Hepatocyte (in vitro differentiated cells): ENCODE measurements around the gene TCF4. TPM values are rescaled to one million over a fixed set of nuclear protein-coding genes. Genes with fewer than 3 reads are reported as not detected.

Source experiments
- DNase-seq: peaks from one replicate; pipeline ENCODE4 v3.0.0-alpha.2; 2016; ENCODE audit warnings: low spot score
- H2AFZ ChIP-seq: fragments of 200-600 bp; sonication (generic); 2 replicates; pipeline ENCODE4 v1.6.0; 2016; ENCODE audit warnings: antibody characterized with exemption, mild to moderate bottlenecking
- H3K27ac ChIP-seq: fragments of 200-600 bp; sonication (generic); 2 replicates; pipeline ENCODE4 v1.5.1; 2016; ENCODE audit warnings: mild to moderate bottlenecking
- H3K27me3 ChIP-seq: fragments of 200-600 bp; sonication (generic); 2 replicates; pipeline ENCODE4 v1.6.1; 2016
- H3K36me3 ChIP-seq: fragments of 200-600 bp; sonication (generic); replicated peaks from 2 replicates; pipeline ENCODE4 v1.5.1; 2016; ENCODE audit warnings: low read depth; ENCODE audit not compliant: insufficient read depth
- H3K4me1 ChIP-seq: fragments of 200-600 bp; sonication (generic); 2 replicates; pipeline ENCODE4 v1.5.1; 2016; ENCODE audit warnings: mild to moderate bottlenecking, moderate library complexity; ENCODE audit not compliant: insufficient read depth
- H3K4me2 ChIP-seq: fragments of 200-600 bp; sonication (generic); 2 replicates; pipeline ENCODE4 v1.6.0; 2016
- H3K4me3 ChIP-seq: fragments of 200-600 bp; sonication (generic); 2 replicates; pipeline ENCODE4 v1.5.1; 2016; ENCODE audit warnings: mild to moderate bottlenecking
- H3K79me2 ChIP-seq: fragments of 200-600 bp; sonication (generic); 2 replicates; pipeline ENCODE4 v1.6.0; 2017; ENCODE audit warnings: mild to moderate bottlenecking
- H3K9me2 ChIP-seq: fragments of 200-600 bp; sonication (generic); replicated peaks from 2 replicates; pipeline ENCODE4 v1.6.0; 2017; ENCODE audit warnings: mild to moderate bottlenecking; ENCODE audit not compliant: insufficient read depth
- H3K9me3 ChIP-seq: fragments of 200-600 bp; sonication (generic); 2 replicates; pipeline ENCODE4 v1.5.1; 2016; ENCODE audit warnings: low read depth, mild to moderate bottlenecking
- H4K20me1 ChIP-seq: fragments of 200-600 bp; sonication (generic); 2 replicates; pipeline ENCODE4 v1.6.0; 2016; ENCODE audit warnings: mild to moderate bottlenecking; ENCODE audit not compliant: insufficient read depth, poor library complexity, severe bottlenecking
- EZH2 ChIP-seq: fragments of 200-600 bp; sonication (generic); IDR thresholded peaks from 2 replicates; pipeline ENCODE4 v1.6.1; 2016; ENCODE audit warnings: antibody characterized with exemption, mild to moderate bottlenecking, borderline replicate concordance
- EZH2phosphoT487 ChIP-seq: fragments of 200-600 bp; sonication (generic); IDR thresholded peaks from one replicate; pipeline ENCODE4 v1.6.1; 2018; ENCODE audit warnings: antibody characterized with exemption, mild to moderate bottlenecking, low read depth, moderate library complexity; ENCODE audit not compliant: unreplicated experiment, severe bottlenecking
- WGBS: methylation state at CpG from one replicate; pipeline ENCODE4 v1.1.6; 2016; ENCODE audit warnings: low lambda C conversion rate; ENCODE audit errors: missing lambda C conversion rate; 5-methylcytosine and 5-hydroxymethylcytosine counted together
- polyA plus RNA-seq: library from polyadenylated mRNA; unstranded; fragments of >200 nt; fragmentation: Nextera tagmentation; extraction: Ambion mirVana; gene quantifications from 2 replicates; pipeline ENCODE4 v1.2.1, GENCODE V29; 2016
- total RNA-seq: library from RNA; depleted of rRNA; stranded (reverse); fragments of >200 nt; gene quantifications from 2 replicates; pipeline ENCODE4 v1.2.3, GENCODE V29; 2014
- TF ChIP-seq, protein P1 (sequence below): fragments of 200-600 bp; sonication (generic); IDR thresholded peaks from 2 replicates; pipeline ENCODE4 v1.5.1; 2016; ENCODE audit warnings: antibody characterized with exemption, mild to moderate bottlenecking; ENCODE audit not compliant: poor library complexity

TCF4 gene
- total and polyA plus RNA-seq, 2 experiments from 2014 or later: 40.5 to 65.2 TPM

- WGBS: 75% methylated on average over 2 of the region's 2 CpGs
Measured at GRCh38 chr18:55306359-55307024, 281.5 kb downstream of the TCF4 start.

DNA sequence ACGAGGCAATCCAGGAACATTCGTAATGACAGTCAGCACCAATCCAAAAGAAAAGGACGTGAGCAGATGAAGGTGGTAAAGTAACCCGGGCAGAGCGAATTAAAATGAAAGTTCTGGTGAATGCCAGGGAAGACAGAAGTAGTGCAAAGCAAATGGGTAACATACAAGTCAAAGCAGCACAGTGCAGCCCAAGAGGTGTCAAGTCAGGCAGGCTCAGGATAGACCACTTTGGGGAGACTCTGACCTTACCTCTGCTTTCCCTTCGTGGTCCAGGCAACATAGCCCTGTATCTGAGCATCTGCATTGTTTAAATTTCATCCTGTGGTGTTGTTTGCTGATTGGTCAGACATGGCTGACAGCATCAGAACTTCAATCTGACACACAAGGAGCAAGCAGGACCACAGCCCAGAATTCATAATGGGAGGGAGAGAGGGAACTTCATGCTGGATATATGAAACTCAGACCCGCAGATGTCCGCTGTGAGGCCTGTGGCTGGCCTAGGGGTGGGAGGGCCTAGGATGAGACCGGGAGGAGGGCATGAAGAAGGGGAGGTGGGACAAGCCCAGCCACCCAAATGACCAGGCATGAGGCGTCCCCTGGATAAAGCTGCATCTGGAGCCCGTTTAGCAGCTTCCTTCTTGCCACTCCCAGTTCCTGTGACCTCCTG is 285.7 kb downstream of the TCF4 start:
- H3K27me3 ChIP-seq: no peaks in the 10 kb centered on the region
- peaks cover 3% of the 10 kb centered on the region for H3K4me1 ChIP-seq
- H3K9me2 ChIP-seq: no peaks in the 10 kb centered on the region
- 73% methylated on average over 11 of the region's 11 CpGs for WGBS
- DNase-seq: no peak
- H3K27ac ChIP-seq: peak overlapping the region; percentile 89
- TF ChIP-seq EZH2 (no peak), EZH2phosphoT487 (no peak)
- TF ChIP-seq, protein P1, sequence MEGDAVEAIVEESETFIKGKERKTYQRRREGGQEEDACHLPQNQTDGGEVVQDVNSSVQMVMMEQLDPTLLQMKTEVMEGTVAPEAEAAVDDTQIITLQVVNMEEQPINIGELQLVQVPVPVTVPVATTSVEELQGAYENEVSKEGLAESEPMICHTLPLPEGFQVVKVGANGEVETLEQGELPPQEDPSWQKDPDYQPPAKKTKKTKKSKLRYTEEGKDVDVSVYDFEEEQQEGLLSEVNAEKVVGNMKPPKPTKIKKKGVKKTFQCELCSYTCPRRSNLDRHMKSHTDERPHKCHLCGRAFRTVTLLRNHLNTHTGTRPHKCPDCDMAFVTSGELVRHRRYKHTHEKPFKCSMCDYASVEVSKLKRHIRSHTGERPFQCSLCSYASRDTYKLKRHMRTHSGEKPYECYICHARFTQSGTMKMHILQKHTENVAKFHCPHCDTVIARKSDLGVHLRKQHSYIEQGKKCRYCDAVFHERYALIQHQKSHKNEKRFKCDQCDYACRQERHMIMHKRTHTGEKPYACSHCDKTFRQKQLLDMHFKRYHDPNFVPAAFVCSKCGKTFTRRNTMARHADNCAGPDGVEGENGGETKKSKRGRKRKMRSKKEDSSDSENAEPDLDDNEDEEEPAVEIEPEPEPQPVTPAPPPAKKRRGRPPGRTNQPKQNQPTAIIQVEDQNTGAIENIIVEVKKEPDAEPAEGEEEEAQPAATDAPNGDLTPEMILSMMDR: no peak
- no peak overlapping the region for H3K4me3 ChIP-seq
- no peaks in the 10 kb centered on the region for H4K20me1 ChIP-seq
- peaks cover 65% of the 10 kb centered on the region for H3K79me2 ChIP-seq
- no peaks in the 10 kb centered on the region for H3K36me3 ChIP-seq
- H3K4me2 ChIP-seq: peak overlapping the region; percentile 69
- no peaks in the 10 kb centered on the region for H3K9me3 ChIP-seq
- H2AFZ ChIP-seq: no peak overlapping the region

More at GRCh38 chr18:55306359-55307024, 281.5 kb downstream of the TCF4 start:
- H3K4me2 ChIP-seq: peak overlapping the region; percentile 20
- no peaks in the 10 kb centered on the region for H3K9me3 ChIP-seq
- H2AFZ ChIP-seq: no peak overlapping the region
- no peaks in the 10 kb centered on the region for H3K36me3 ChIP-seq
- no peak for DNase-seq
- peaks cover 3% of the 10 kb centered on the region for H3K4me1 ChIP-seq
- H3K79me2 ChIP-seq: peaks cover 67% of the 10 kb centered on the region
- H3K9me2 ChIP-seq: no peaks in the 10 kb centered on the region
- H3K27ac ChIP-seq: peak overlapping the region; percentile 44
- H4K20me1 ChIP-seq: no peaks in the 10 kb centered on the region
- TF ChIP-seq, protein P1: no peak
- TF ChIP-seq EZH2: no peak
- TF ChIP-seq EZH2phosphoT487: no peak
- no peak overlapping the region for H3K4me3 ChIP-seq
- H3K27me3 ChIP-seq: no peaks in the 10 kb centered on the region

DNA sequence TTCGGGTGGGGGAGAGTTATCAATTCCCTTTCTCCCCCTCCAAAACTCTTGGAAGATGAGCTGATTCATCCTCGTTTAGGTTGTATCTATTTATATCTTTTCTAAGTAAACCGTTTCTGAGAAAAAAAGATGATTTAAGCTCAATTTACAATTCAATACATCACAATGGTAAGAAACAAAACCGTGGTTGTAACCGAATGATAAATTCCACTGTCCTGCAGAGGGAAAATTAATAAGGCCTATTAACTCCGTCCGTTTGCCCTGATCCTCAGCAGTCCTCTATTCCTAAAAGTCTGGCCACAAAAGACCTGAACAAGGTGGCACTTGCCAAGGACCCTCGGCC is 286.2 kb downstream of the TCF4 start:
- TF ChIP-seq EZH2phosphoT487: no peak
- TF ChIP-seq EZH2: no peak
- TF ChIP-seq, protein P1: no peak
- Histone ChIP-seq H3K9me3 (no peaks in the 10 kb centered on the region), H3K27ac (peak overlapping the region; percentile 89), H3K4me2 (peak overlapping the region; percentile 69), H4K20me1 (no peaks in the 10 kb centered on the region), H3K79me2 (peaks cover 67% of the 10 kb centered on the region), H3K4me1 (peaks cover 3% of the 10 kb centered on the region), H2AFZ (no peak overlapping the region), H3K4me3 (no peak overlapping the region), H3K9me2 (no peaks in the 10 kb centered on the region), H3K27me3 (no peaks in the 10 kb centered on the region), H3K36me3 (no peaks in the 10 kb centered on the region)
- DNase-seq: no peak
- 65% methylated on average over 8 of the region's 8 CpGs for WGBS
